HG02798 (cell line): ENCODE data around the gene KMT2E.

Source experiments
- ATAC-seq: cut with Tn5 transposase; IDR thresholded peaks from one replicate; pipeline ENCODE4 v1.9.1; 2021; ENCODE audit warnings: mild to moderate bottlenecking; ENCODE audit not compliant: unreplicated experiment, poor library complexity

Gene KMT2E

DNA sequence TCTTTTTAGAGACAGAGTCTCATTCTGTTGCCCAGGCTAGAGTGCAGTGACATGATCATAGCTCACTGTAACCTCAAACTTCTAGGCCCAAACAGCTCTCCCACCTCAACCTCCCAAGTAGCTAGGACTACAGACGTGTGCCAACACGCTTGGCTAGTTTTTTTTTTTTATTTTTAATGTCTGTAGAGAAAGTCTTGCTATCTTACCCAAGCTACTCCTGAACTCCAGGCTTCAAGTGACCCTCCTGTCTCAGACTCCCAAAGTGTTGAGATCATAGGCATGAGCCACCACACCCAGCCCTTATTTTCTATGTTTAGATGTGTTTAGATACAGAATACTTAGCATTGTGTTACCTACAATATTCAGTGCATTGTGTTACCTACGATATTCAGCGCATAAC is 46.4 kb downstream of the KMT2E start:
- ATAC-seq = no peak

DNA sequence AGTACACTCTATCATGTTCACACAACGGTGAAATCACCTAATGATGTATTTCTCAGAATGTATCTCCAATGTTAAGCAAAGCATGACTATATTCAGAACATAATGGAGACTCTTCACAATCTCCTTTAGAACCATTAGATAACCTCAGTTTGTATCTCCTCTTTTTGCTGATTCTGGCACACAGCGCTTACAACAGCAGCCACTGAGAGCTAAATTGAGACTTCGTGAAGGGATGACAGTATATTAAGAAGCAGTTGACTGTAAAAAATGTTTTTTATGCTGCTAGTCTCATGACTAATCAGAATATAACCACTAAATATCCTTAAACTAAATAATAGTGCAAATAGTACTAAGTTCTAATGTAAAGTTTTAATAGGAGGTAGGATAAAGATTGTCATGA is 46.9 kb downstream of the KMT2E start:
- no peak for ATAC-seq

DNA sequence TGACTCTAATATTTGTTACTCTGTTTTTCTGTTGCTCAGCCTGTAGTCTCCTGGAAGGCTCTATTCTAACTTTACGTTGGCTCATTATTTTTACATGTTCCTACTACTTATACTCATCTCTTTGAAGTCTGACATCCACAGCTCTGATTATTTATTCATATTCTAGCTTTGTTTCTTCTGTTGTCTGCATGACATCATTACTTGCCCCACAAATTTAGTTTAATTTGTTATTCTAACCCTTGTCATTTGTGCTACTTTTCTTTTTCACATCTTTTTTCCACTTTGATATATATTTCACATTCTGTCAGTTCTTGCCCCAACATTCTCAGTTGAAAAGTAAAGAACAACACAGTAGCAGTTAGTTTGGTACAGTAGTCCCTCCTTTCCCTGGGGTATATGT is 51.1 kb downstream of the KMT2E start:
- ATAC-seq = no peak

- ATAC-seq = no peak
Measured at GRCh38 chr7:105067691-105068090, 53.7 kb downstream of the KMT2E start.

- no peak for ATAC-seq
Measured at GRCh38 chr7:105068886-105069285, 54.9 kb downstream of the KMT2E start.

DNA sequence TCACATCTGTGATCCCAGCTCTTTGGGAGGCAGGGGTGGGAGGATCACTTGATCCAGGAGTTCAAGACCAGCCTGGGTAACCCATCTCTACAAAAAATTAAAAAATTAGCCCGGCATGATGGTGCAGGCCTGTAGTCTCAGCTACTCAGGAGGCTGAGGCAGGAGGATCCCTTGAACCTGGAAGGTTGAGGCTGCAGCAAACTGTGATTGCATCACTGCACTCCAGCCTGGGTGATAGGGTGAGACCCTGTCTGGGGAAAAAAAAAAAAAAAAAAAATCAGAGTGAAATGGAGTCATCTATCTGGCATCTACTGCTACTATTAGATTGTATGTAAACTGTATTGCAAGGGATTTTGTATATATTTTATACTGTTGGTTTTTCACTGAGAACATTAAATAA is 59.1 kb downstream of the KMT2E start:
- no peak for ATAC-seq

GRCh38 chr7:105079348-105079747 is 65.3 kb downstream of the KMT2E start:
- ATAC-seq = no peak

DNA sequence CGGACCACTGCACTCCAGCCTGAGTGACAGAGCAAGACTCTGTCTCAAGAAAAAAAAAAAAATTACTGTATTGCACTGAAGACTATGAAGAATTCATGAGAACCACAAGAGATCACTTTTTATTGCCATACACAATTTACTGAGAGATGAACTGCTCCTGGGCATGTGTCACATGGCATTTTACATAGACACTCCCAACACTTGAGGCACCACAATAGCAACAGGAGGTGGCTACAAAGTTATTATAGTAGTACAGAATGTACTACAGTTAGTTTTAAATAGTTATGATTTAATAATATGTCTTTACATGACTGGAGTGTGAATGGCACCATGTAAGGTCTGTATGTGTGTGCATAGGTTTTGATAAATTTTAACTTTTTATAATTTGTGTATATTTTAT is 70.6 kb downstream of the KMT2E start:
- no peak for ATAC-seq

GRCh38 chr7:105086850-105087249 is 72.8 kb downstream of the KMT2E start:
- ATAC-seq = no peak

DNA sequence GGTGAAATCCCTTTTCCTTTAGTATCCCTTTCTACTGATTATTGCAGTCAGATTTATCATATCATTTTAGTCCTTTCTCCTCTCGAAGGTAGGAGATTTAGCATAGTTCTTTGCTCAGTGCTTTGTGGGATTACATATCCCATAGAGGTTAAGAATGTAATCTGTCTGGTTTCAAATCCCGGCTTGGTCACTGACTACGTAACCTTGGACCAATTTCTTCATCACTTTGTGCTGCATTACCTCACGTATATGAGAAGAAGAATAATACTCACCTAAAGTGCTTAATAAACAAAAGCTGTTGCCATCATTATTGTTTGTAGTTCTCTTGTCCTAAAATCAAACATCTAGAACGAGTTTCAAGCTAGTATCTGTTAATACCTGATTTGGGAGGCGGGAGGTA is 74.0 kb downstream of the KMT2E start:
- ATAC-seq = no peak

- no peak for ATAC-seq
Measured at GRCh38 chr7:105088456-105088855, 74.5 kb downstream of the KMT2E start.

- no peak for ATAC-seq
Measured at GRCh38 chr7:105094966-105095365, 81.0 kb downstream of the KMT2E start.

- ATAC-seq = no peak
Measured at GRCh38 chr7:105096306-105096705, 82.3 kb downstream of the KMT2E start.

DNA sequence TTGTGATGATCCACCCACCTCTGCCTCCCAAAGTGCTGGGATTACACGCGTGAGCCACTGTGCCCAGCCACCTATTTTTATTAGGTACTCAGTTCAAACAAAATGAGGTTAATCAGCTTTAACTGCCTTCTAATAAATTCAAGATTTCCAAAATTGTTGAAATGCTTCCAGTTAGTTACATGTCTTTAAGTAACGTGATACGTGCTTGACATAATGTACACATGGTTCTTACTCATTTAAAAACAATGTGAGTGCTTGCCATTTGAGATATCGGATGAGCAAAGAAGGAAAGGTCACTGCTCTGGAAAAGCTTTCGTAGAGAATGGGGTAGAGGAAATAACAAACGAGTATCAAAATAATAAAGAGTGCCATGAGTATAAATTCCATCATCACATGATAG is 83.6 kb downstream of the KMT2E start:
- ATAC-seq = no peak

GRCh38 chr7:105098863-105099515 is 85.0 kb downstream of the KMT2E start:
- ATAC-seq = peak; percentile 69

DNA sequence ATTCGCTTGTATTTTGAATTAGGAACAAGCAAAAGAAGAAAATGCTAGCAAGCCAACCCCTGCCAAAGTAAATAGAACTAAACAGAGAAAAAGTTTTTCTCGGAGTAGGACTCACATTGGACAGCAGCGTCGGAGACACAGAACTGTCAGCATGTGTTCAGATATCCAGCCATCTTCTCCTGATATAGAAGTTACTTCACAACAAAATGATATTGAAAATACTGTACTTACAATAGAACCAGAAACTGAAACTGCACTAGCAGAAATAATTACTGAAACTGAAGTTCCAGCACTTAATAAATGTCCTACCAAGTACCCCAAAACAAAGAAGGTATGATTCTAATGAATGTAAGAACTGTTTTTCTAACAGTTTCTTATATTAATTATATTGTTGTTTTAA is 87.9 kb downstream of the KMT2E start:
- peak; percentile 52 for ATAC-seq

DNA sequence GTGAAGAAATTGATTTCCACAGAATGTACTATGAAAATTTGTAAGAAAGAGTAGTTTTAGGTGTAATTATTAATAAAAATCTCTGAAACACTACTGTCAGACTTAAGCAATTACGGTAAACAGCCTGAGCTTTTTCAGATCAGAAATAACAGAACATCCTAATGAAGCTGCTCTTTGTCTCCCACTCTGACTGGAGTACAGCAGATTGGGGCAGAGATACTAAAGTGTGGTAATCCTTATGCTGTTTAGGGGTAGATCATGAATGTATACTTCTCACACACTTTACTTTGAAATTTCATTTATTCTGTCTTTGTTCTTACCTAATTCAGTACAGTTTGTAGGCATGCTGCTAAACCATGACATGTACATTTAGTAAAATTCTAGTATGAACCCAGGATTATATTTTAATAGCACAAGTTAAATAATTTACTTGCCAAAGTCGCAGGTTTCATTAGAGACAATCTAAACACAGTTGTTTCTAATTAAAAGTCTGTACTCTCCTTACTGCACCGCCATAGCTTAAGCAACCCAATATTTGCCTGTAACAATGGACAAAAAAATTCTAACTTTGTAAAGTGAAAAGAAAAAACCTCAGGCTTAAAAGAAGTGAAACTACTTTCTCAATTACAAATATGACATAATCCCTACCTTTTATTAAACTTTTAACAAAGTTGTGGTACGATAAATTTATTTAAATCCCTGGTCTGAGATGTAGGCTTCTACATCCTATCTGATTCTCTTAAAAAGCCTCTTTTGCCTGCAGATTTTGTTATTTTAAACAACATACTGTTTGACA is 88.8 kb downstream of the KMT2E start:
- no peak for ATAC-seq

- no peak for ATAC-seq
Measured at GRCh38 chr7:105105579-105105978, 91.6 kb downstream of the KMT2E start.

DNA sequence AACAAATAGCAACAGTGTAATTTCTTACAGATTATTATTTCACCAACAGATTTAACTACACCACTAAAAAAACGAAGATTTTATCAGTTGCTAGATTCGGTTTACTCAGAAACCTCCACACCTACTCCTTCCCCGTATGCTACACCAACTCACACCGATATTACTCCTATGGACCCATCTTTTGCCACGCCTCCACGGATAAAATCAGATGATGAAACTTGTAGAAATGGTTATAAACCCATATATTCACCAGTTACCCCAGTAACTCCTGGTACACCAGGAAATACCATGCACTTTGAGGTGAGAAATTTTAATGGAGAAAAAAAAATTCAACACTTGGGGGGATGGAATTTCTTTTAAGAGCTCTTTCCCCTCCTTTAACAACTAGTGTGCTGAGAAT is 92.5 kb downstream of the KMT2E start:
- ATAC-seq = no peak

DNA sequence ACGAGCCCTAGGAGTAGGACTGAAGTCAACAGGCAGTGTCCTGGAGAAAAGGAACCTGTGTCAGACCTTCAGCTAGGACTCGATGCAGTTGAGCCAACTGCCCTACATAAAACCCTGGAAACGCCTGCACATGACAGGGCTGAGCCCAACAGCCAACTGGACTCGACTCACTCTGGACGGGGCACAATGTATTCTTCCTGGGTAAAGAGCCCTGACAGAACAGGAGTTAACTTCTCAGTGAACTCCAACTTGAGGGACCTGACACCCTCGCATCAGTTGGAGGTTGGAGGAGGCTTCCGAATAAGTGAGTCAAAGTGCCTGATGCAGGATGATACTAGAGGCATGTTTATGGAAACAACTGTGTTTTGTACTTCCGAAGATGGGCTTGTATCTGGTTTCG is 93.5 kb downstream of the KMT2E start:
- ATAC-seq = no peak

DNA sequence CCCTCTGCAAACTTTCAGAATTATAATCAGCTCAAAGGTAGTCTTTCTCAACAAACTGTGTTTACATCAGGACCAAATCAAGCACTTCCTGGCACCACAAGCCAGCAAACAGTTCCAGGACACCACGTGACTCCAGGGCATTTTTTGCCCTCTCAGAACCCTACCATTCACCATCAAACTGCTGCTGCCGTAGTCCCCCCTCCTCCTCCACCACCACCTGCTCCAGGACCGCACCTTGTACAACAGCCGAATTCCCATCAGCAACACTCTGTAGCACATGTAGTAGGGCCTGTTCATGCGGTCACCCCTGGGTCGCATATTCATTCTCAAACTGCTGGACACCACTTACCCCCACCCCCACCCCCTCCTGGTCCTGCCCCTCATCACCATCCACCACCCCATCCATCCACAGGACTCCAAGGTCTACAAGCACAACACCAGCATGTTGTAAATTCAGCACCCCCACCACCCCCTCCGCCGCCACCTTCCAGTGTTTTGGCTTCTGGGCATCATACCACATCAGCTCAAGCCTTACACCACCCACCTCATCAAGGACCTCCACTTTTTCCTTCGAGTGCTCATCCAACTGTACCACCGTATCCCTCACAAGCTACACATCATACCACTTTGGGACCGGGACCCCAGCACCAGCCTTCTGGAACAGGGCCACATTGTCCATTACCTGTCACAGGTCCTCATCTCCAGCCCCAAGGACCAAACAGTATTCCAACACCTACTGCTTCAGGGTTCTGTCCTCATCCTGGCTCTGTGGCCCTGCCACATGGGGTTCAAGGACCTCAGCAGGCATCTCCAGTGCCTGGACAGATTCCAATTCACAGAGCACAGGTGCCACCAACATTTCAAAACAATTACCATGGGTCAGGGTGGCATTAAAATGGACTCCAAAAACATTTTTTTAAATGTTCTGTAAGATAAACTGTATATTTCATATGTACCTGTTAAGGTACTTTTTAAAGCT is 98.7 kb downstream of the KMT2E start:
- ATAC-seq = no peak
